Measurements from ENCODE around the gene PHLDA2. TPM values are rescaled to one million over a fixed set of nuclear protein-coding genes. Genes with fewer than 3 reads are reported as not detected.
"Not testable (repeated sequence)": the region's sequence is repeated elsewhere in the genome, so short reads cannot be mapped to it uniquely, and the experiment has no call there.

Gene PHLDA2
- total and polyA plus RNA-seq, 7 donors = 0.49 to 7.3 (median 0.87) TPM

DNA sequence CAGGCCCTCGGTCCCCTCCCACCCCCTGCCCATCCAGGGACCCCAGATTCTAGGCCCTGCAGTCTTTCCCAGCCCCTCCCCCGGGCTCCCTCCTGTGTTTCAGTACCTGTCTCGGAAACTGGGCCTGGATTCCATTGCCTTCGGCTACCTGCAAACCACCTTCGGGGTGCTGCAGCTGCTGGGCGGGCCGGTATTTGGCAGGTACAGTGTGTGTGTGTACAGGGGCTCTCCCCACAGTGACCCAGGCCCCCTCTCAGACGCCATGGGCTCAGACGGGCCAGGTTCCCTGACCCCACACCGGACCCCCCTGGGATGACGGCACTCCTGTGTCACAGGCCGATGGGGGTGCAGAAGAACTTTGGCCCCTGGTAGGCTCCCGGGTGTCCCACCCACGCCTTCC lies 21.1 kb downstream of the PHLDA2 start:
- TF ChIP-seq, protein P1, sequence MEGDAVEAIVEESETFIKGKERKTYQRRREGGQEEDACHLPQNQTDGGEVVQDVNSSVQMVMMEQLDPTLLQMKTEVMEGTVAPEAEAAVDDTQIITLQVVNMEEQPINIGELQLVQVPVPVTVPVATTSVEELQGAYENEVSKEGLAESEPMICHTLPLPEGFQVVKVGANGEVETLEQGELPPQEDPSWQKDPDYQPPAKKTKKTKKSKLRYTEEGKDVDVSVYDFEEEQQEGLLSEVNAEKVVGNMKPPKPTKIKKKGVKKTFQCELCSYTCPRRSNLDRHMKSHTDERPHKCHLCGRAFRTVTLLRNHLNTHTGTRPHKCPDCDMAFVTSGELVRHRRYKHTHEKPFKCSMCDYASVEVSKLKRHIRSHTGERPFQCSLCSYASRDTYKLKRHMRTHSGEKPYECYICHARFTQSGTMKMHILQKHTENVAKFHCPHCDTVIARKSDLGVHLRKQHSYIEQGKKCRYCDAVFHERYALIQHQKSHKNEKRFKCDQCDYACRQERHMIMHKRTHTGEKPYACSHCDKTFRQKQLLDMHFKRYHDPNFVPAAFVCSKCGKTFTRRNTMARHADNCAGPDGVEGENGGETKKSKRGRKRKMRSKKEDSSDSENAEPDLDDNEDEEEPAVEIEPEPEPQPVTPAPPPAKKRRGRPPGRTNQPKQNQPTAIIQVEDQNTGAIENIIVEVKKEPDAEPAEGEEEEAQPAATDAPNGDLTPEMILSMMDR (IDR thresholded peaks at IDR 0.05) = no peak
- Histone ChIP-seq H3K4me1 (no peaks in the 10 kb centered on the region), H3K9me3 (no peaks in the 10 kb centered on the region), H3K27ac (no peak overlapping the region), H3K36me3 (ENCODE audit: insufficient read depth in 1 of 2, low read depth in 1 of 2) (no peaks in the 10 kb centered on the region), H3K4me3 (no peak overlapping the region), H3K27me3 (ENCODE audit: insufficient read depth in 3 of 3, low read length in 2 of 3) (peaks cover 0 to 37% (median 7%) of the 10 kb centered on the region in 3 donors)
- WGBS, 3 donors = 85 to 95% (median 91%) methylated on average over 14 of the region's 14 CpGs
- intact Hi-C loops (cut with DNase I) = no loop called here
- ATAC-seq = no peak
- DNase-seq = no peak

DNA sequence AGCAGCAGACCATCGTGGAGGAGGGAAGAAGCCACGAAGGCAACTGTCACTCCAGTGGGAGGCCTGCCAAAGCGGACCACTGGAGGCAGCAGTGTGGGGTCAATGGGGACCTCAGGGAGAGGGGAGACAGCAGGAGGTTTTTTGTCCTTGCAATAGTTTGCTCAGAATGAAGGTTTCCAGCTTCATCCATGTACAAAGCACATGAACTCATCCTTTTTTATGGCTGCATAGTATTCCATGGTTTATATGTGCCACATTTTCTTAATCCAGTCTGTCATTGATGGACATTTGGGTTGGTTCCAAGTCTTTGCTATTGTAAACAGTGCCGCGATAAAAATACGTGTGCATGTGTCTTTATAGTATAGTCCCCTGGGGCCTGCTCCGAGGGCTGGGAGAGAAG lies 23.9 kb downstream of the PHLDA2 start:
- intact Hi-C loops (cut with DNase I); H3K36me3 ChIP-seq (ENCODE audit: insufficient read depth in 1 of 2, low read depth in 1 of 2); ATAC-seq; H3K9me3 ChIP-seq; H3K4me3 ChIP-seq; H3K4me1 ChIP-seq; DNase-seq; H3K27ac ChIP-seq: not testable (repeated sequence)
- H3K27me3 ChIP-seq (ENCODE audit: insufficient read depth in 3 of 3, low read length in 2 of 3) = peaks cover 0 to 47% (median 13%) of the 10 kb centered on the region in 3 donors
- 81 to 88% (median 84%) methylated on average over 7 of the region's 7 CpGs for WGBS, 3 donors

DNA sequence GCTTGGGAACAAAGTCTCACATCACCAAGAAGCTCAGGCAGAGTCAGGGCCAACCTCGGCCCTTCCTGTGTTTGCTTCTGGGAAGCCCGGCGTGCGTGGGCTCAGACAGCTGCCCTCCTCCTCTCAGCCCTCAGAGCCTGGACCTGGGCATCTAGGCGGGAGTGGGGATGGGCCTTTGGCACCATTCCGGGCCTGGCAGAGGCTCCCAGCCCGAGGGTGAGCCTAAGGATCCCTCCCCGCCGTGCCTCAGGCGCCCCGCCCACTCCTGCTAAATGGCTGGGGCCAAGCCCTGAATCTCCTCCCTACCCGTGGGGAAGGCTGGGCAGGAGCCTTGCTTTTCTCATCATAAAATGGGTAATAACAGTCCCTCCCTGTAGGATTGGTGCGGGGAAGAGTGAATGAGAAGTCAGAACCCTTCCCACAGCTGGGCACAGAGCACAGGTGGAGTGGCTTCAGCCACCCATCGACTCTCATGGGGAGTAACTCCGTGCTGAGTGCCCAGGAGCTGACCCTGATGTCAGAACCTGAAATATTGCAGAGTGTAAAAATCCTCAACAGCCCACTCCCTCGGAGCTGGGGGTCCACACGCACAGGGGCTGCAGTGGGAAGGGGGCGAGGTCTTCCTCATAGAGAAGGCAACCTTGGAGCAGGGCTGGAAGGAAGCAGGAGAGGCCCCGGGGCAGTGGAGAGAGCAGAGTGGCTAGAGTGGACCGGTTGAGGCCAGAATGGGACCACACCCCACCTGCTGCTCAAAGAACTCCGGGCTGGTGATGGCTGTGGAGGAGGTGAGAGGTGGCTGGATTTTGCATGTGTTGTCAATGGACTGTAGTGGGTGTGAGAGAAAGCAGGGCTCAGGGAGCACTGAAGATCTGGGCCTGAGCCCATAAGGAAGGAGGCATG lies 24.8 kb downstream of the PHLDA2 start:
- intact Hi-C loops (cut with DNase I) = no loop called here
- WGBS, 3 donors = 58 to 69% (median 60%) methylated on average over 19 to 21 of the region's 21 CpGs

DNA sequence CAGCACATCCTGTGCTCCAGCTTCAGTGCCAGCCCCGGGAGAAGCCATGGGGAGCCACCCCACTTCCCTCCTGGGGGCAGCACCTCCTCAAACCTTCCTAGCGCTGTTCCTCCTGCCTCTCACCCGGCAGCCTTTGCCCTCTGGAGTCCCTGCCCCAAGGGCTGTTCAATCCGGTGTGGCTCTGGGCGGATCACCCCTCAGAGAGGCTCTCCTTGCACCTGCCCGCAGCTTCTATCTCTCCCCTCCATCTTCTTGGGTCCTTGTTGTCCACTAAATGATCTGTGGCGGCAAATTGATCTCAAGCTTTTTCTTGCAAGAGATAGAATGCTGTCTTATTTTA lies 25.6 kb downstream of the PHLDA2 start:
- H3K9me3 ChIP-seq = no peaks in the 10 kb centered on the region
- TF ChIP-seq, protein P1 (IDR thresholded peaks at IDR 0.05) = no peak
- 66 to 85% (median 83%) methylated on average over 7 of the region's 7 CpGs for WGBS, 3 donors
- H3K36me3 ChIP-seq (ENCODE audit: insufficient read depth in 1 of 2, low read depth in 1 of 2) = no peaks in the 10 kb centered on the region
- H3K4me3 ChIP-seq = no peak overlapping the region
- H3K27ac ChIP-seq = no peak overlapping the region
- H3K4me1 ChIP-seq = peaks cover 6% of the 10 kb centered on the region
- H3K27me3 ChIP-seq (ENCODE audit: insufficient read depth in 3 of 3, low read length in 2 of 3) = peaks cover 0 to 42% (median 10%) of the 10 kb centered on the region in 3 donors
- intact Hi-C loops (cut with DNase I) = no loop called here
- DNase-seq = no peak
- ATAC-seq = no peak

More for the DNA sequence above, 24.8 kb downstream of the PHLDA2 start:
- no peak for DNase-seq
- H3K9me3 ChIP-seq = no peaks in the 10 kb centered on the region
- TF ChIP-seq, protein P1 (IDR thresholded peaks at IDR 0.05) = no peak
- no peaks in the 10 kb centered on the region for H3K36me3 ChIP-seq (ENCODE audit: insufficient read depth in 1 of 2, low read depth in 1 of 2)
- peaks cover 6% of the 10 kb centered on the region for H3K4me1 ChIP-seq
- no peak overlapping the region for H3K4me3 ChIP-seq
- ATAC-seq = no peak
- peaks cover 0 to 43% (median 13%) of the 10 kb centered on the region in 3 donors for H3K27me3 ChIP-seq (ENCODE audit: insufficient read depth in 3 of 3, low read length in 2 of 3)
- no peak overlapping the region for H3K27ac ChIP-seq

DNA sequence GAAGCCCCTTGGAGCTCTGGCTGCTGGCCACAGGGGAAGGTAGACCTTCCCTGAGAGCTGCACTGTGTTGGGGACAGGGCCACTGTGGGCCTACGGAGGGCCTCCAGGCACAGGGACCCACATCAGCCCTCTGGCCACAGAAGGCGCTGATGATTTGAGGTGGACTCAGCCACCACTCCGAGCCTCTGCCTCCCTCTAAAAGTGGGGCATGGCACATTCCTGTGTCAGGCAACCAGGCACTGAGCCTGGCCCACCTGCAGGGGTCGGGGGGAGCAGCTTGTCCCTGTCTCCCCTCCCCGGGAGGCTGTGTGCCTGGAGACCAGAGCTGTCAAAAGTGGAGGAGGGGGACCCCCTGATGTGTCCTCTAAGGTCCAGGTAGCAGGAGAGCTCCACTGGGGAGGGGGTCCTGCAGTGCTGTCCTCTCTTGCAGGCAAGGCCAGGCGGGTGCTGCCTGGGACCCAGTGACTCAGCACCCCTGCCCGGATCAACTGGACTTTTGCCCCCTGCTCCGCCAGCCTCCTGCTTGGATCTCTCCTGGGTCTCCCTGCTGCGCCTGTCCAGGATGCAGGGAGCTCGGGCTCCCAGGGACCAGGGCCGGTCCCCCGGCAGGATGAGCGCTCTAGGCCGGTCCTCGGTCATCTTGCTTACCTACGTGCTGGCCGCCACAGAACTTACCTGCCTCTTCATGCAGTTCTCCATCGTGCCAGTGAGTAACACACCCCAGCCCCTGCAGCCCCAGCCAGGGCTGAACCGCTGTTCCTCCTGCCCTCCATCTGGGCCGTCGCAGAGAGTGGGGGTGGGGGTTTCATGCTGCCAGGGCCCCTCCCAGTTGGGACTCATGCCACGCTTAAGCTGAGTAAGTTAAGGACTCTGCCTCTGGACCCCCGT lies 26.2 kb downstream of the PHLDA2 start:
- ATAC-seq (no peak), DNase-seq (no peak)
- TF ChIP-seq, protein P1 (IDR thresholded peaks at IDR 0.05) = no peak
- Histone ChIP-seq H3K36me3 (ENCODE audit: insufficient read depth in 1 of 2, low read depth in 1 of 2) (no peaks in the 10 kb centered on the region), H3K9me3 (no peaks in the 10 kb centered on the region), H3K4me3 (peak overlapping the region; percentile 70), H3K4me1 (peaks cover 6% of the 10 kb centered on the region), H3K27ac (no peak overlapping the region), H3K27me3 (ENCODE audit: insufficient read depth in 3 of 3, low read length in 2 of 3) (peaks cover 0 to 36% (median 10%) of the 10 kb centered on the region in 3 donors)
- WGBS, 3 donors = 71 to 78% (median 77%) methylated on average over 23 of the region's 23 CpGs
- intact Hi-C loops (cut with DNase I) = no loop called here
